SW480 (cell line): ENCODE measurements around the gene XKR8.

ENCODE experiments used
- DNase-seq: peaks from one replicate; pipeline ENCODE4 v3.0.0-alpha.2; 2016; ENCODE audit warnings: low spot score

The XKR8 gene, protein sequence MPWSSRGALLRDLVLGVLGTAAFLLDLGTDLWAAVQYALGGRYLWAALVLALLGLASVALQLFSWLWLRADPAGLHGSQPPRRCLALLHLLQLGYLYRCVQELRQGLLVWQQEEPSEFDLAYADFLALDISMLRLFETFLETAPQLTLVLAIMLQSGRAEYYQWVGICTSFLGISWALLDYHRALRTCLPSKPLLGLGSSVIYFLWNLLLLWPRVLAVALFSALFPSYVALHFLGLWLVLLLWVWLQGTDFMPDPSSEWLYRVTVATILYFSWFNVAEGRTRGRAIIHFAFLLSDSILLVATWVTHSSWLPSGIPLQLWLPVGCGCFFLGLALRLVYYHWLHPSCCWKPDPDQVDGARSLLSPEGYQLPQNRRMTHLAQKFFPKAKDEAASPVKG

DNA sequence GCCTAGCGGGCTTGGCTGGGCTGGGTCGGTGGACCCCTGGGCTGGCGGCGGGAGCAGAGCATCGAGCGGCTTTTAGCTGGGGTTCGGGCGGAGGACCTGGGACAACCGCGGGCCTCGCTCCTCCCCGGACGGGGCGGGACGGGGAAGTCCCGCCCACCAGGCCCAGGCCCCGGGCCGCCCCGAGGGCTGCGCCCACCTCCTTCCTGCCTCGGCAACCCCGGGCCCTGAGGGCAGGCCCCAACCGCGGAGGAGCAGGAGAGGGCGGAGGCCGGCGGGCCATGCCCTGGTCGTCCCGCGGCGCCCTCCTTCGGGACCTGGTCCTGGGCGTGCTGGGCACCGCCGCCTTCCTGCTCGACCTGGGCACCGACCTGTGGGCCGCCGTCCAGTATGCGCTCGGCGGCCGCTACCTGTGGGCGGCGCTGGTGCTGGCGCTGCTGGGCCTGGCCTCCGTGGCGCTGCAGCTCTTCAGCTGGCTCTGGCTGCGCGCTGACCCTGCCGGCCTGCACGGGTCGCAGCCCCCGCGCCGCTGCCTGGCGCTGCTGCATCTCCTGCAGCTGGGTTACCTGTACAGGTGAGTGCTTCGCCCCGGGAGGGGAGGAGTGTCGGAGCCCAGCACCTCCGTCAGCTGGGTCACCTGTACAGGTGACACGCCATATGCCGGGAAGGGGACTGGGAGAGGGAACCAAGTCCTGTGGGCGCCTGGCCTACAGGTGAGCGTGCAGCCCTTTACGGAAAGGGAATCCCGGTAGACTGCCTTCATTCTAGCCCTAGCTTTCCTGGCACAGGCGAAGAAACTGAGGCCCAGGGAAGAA is at the start of gene XKR8:
TSS of gene XKR8 (plus strand) at position 182 of the 812 bp plus-strand sequence. CDS start at position 279, 97 bp downstream.
- peak; percentile 68 for DNase-seq

DNA sequence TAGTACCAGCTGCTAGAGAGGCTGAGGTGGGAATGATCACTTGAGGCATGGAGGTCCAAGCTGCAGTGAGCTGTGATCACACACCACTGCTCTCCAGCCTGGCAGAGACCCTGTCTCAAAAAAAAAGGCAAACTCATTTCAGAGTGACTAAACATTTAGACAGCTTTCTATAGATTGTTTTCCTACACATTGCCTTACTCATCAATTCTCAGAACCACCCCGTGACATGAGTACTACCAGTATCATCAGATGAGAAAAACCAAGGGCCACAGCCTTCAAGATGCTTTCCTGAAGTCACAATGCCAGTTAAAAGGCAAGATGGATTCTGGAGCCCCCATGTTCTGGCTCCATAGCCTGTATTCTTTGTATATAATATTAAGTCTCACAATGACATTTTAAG is 47.3 kb upstream of the XKR8 start:
- no peak for DNase-seq

DNA sequence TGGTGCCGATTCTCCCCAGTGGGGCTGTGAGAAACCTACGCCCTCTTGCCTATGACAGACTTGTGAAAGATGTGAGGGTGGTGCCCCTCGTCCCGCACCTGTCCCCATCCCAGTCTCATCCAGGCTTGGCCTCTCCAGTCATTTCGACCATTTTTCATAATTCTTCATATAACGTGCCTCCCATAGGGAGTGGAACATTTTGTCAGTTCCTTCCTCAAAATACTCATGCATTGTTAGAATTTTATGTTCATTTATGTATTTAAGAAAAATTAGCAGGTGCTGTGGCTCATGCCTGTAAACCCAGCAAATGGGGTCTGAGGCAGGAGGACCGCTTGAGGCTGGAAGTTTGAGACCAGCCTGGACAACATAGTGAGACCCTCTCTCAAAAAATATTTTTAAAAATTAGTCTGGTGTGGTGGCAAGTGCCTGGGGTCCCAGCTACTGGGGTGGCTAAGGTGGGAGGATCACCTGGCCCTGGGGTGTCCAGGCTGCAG is 44.6 kb upstream of the XKR8 start:
- DNase-seq = no peak

DNA sequence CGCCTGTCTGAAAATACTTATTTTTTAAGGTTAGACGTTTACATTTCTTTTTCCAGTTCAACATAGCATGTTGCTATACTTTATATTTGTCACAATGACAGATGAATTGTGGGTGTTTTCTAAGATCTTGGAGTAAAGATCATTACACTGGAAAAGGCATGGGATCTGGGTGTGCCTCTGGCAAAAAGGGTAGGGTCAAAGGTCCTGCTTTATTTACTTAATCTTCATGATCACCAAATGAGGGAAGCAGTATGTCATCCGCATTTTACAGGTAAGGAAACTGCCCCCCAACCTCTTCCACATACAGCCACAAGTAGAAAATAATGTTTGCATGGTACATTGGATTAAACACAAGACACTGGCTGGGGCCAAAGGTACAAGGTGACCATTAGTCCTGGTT is 37.5 kb upstream of the XKR8 start:
- no peak for DNase-seq

DNA sequence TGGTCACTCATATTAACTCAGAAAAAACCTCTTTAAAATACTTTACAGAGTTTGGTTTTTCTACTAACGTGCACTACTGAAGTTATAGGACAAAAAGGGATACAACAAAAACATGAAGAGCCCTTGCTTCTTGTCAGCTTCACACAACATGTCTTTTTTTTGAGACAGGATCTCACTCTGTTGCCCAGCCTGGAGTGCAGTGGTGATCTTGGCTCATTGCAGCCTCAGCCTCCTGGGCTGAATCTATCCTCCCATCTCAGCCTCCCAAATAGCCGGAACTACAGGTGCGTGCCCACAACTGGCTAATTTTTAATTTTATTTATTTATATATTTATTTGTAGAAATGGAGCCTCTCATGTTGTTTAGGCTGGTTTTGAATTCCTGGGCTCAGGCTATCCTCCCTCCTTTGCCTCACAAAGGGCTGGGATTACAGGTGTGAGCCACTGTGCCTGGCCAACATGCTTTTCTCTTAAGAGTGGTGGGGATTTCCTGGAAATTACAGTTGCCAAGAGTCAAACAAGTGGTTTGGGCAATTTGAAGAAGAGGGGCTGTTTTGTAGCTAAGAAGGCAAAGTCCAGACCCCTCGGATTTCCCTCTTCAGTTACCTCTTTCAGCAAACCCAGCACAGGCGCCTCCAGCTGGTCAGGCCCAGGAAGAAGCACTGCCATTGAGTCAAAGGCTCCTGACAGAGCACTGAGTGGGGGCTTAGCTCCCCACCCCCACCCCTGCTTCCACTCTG is 31.4 kb upstream of the XKR8 start:
- DNase-seq = no peak

DNA sequence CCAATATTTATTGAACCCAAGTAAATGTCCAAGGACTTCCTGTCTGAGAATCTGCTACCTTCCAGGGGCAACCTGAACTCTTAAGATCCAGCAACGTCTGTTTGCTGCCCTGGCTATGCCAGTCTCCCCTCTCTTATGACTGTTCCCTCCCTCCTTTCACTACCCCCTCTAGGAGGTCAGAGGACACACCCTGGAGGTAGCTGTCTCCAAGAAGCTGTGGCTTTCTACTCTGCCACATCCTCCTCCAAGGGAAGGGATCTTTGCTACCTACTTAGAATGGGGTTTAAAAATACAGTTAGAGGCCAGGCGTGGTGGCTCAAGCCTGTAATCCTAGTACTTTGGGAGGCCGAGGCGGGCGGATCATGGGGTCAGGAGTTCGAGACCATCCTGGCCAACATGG is 28.6 kb upstream of the XKR8 start:
- no peak for DNase-seq

DNA sequence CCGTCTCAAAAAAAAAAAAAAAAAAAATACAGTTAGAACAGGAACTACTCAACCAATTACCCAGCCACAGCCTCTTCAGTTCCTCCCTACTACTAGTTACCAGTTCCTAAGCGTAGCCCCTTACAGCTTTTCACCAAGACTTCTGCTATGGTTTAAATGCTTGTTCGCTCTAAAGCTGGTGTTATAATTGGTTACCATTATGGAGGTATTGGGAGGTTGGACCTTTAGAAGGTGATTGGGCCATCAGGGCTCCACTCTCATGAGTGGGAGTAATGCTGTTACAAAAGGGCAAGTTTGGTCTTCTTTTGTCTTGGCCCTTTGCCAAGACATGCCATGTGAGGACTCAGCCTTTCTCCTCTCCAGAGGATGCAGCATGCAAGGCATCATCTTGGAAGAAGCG is 28.0 kb upstream of the XKR8 start:
- DNase-seq = no peak

DNA sequence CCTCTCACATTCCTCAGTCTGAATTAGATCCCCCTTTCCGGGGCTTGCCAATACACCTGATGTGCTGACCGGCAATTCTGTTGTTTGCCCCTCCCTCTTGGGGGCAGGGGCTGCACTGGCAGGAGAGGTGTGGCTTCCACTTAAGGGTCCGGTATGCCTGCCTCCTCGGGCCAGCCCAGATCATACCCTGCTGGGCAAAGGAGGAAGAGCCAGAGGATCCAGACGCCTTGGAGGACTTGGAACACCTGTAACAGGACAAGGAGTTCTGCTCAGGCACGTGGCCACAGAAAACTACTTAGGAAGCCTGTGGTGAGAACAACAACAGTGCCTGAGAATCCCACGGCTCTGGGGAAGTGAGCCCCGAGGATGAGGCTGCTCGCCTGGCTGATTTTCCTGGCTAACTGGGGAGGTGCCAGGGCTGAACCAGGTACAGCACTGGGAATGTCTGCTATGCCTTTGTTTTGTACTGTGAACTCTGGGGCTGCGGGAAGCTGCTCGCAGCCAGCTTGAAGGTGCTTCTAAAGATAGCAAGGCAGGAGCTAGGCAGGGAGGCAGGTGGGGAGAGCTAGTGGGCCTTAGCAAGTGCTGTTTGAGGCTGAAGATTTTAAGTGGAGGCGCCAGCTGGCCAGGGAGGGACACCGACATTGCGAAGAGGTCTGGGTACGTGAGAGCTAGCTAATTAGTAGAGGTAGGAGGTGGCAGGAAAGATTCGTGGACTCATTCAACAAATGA is 24.8 kb upstream of the XKR8 start, which contains the start of gene SMPDL3B:
TSS of gene SMPDL3B (plus strand) at position 183 of the 732 bp plus-strand sequence. CDS start at position 367, 184 bp downstream.
- peak; percentile 25 for DNase-seq

DNA sequence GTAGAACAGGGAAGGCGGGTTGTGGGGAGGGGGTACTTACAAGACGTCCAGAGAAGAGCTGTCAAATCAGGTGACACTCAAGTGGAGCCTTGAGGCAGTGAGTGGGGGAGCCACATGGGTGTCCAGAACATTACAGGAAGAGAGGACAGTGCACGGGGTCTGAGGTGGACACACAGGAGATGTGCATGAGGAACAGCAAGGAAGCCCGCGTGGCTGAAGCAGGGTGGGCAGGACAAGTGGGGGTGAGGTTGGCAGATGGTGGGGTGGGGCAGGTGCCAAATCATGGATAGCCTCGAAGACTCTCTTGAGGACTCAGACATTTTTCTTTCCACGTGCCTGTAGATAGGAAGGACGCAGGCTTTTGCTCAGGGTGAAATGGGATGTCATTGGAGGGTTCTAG is 24.1 kb upstream of the XKR8 start:
- no peak for DNase-seq

DNA sequence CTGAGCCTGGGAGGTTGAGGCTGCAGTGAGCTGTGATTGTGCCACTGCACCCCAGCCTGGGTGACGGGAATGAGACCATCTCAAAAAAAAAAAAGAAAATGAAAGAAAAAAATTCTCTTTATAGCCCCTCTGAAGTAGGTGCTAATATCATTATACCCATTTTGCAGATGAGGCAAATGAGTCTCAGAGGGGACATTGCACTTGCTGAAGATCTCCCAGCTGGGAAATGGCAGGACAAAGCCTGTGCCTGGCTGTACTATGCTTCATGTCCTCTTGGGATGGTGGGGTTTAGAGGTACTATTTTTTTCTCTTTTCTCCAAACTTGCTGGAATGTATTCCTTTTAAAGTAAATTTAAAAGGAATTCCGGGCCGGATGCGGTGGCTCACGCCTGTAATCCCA is 23.4 kb upstream of the XKR8 start:
- DNase-seq = no peak

DNA sequence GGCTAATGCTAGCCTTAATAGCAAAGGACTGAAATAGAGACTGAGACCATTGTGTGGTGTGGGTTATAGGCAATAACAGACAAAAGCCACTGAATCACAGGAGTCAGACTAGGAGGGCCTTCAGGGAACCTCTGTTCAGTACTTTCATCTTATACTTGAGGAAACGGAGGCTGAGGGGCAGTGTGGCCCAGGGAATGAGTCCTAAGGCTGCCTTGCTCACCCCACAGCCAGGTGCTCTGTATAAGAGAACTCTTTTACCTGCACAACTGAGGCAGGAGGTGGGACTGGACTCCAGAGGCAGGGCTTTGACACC is 22.3 kb upstream of the XKR8 start:
- DNase-seq = no peak

DNA sequence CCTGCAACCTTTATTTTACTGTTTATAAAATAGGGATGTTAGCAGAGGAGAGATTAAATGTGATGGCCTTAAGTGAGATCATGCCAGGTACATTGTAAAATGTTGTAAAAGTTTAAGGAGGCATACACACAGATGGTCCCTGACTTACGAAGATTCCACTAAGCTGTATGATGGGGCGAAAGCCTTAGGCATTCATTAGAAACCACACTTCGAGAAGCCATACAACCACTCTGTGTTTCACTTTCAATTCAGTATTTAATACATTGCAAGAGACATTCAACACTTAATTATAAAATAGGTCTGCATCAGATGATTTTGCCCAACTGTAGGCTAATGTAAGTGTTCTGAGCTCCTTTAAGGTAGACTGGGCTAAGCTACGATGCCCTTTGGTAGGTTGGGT is 21.3 kb upstream of the XKR8 start:
- DNase-seq = no peak

DNA sequence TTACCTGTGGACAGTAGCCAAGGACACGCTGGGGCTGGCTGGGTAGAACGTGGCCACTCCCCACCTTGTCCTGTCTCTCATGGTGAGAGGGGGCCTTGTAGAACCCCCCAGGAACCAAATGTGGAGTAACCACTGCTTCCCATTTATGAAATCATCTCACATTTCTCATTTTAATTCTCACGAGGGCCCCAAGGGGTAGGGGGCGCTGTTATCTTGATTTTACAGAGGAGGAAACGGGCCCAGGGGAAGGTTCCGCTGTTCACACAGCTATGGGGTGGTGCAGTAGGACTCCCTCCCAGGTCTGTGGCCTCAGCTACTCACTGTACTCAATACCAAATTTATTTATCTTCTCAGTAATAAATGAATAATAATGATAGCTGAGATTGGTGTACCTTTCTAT is 19.5 kb upstream of the XKR8 start:
- DNase-seq = no peak

DNA sequence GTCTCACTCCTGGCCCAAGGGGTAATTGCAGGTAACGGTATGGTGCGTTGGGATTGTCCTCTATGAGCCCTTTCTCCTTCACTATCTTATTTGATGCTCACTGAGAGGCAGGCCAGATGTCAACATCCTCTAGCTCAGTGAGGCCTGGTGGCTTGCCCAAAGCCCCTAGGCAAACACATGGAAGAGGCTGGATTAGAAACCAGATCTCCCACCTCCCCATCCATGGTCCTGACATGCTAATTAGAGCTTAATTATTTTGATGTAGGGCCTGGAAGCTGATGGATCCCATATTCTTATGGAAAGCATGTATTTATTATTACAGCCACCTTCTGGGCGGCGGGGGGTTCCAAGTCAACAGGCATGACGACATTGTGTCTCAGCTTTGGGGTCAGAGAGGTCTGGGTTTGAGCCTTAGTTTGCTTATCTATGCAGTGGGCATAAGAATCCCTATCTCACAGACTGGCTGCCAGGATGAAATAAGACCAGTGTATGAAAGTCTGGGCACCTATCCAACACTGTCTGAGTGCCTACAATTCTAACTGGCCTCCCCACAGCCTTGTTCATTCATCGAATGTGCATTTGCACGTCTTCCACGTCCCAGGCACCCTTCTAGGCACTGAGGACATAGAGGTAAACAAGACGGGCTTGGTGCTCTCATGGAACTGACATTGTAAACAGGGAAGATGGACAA is 18.8 kb upstream of the XKR8 start:
- DNase-seq = no peak

DNA sequence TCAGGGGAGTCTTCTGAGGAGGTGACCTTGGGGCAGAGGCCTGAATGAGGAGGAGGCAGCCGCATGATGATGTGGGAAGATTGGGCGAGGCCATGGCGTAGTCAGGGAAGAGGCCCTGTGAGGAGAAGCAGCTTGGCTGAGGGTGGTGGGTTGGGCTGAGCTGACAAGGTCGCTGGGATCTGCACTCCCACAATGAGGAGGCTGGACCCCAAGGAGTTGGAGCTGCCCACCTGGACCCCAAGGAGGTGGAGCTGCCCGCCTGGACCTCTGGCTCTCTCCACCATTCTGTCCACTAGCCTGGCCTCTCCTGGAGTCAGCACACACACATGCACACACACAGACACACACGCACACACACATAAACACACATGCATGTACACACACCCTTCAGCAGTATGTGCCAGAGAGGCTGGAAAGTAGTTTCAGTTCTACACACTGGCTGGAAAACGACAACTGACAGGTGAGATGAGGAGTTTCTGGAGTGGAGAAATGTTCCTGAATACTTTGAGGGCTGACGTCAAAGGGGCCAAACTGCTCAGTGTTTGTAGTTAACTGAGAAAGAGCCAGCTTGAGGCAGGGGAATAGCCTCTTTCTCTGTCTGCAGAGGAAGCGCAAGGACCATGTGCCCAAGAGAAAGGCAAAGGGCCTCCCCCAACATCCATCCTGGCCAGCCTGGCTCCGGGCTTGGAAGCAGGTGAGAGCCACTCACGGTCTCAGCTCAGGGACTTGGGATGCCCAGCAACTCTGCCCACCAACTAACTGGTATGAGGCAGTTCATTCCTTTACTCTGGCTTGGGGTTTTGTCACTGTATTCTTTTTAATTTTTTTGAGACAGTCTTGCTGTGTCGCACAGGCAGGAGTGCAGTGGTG is 17.9 kb upstream of the XKR8 start:
- no peak for DNase-seq

DNA sequence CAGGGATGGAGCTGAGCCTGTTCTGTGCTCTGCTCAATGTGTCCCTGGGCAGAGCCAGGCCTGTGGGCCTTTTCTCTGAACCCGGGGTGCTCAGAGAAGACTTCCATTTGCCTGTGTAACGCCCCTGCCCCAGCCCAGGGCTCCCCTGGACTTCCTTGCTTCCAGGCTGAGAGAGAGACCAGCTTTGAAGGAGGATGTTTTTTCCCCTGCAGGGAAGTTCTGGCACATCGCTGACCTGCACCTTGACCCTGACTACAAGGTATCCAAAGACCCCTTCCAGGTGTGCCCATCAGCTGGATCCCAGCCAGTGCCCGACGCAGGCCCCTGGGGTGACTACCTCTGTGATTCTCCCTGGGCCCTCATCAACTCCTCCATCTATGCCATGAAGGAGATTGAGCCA is 14.8 kb upstream of the XKR8 start:
- no peak for DNase-seq

DNA sequence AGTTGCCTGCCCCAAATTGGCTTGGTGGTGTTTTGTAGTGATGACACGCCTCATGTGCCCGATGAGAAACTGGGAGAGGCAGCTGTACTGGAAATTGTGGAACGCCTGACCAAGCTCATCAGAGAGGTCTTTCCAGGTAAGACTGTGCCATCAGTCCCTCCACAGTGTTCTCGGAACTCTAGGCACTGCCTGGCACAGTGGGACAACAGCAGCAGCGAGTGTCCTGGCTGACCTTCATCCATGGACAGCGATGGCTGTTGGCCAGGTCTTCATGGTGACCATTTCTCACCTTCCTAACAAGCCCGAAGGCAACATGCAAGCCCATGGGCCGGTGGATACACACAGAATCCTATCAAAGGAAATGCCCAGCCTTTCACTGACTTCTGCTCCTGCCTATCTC is 10.7 kb upstream of the XKR8 start:
- no peak for DNase-seq

DNA sequence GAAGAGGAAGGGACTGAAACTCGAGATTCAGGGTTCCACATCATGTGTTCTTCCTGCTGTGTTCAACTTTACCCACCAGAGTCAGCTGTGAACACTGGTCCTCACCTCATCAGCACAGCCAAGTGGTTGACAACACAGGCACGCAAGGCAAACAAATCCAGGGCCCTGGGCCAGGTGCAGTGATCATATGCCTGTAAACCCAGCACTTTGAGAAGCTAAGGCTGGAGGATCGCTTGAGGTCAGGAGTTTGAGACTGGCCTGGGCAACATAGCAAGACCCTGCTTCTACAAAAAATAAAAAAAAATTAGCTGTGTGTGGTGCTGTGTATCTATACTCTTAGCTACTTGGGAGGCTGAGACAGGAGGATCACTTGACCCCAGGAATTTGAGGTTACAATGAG is 8.4 kb upstream of the XKR8 start:
- DNase-seq = no peak

DNA sequence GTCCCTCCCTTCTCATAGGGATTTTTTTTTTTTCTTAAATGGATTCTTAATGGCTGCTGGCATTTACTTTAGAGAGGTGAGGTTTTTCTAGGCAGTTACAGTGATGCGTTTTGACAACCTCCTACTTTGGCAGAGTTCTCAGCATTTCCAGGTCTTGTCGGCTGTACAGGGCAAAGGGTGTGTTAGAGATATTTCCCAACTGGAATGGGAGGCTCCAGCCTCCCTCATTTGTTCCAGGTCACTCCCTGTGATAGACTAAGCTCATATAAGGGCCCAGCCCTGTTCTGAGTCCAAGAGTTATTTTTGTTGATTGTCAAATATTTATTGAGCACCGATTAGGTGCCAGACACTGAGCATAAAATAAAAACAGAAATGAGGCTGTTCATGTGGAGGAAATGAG is 7.6 kb upstream of the XKR8 start:
- no peak for DNase-seq

DNA sequence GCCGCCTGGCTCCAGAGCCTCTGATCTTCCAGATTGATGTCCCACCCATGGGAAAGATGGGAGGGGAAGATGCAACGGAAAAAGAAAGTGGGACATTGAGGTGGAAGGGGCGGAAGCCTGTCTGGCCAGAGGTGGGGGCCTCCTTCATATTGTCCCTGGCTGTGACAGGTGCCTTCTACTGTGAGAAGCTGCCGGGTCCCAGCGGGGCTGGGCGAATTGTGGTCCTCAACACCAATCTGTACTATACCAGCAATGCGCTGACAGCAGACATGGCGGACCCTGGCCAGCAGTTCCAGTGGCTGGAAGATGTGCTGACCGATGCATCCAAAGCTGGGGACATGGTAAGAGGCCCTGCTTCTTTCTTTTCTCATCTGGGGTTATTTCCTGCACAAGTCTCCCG is 5.6 kb upstream of the XKR8 start:
- no peak for DNase-seq
